ENCODE results near the gene GDE1.

GDE1 gene, protein sequence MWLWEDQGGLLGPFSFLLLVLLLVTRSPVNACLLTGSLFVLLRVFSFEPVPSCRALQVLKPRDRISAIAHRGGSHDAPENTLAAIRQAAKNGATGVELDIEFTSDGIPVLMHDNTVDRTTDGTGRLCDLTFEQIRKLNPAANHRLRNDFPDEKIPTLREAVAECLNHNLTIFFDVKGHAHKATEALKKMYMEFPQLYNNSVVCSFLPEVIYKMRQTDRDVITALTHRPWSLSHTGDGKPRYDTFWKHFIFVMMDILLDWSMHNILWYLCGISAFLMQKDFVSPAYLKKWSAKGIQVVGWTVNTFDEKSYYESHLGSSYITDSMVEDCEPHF

DNA sequence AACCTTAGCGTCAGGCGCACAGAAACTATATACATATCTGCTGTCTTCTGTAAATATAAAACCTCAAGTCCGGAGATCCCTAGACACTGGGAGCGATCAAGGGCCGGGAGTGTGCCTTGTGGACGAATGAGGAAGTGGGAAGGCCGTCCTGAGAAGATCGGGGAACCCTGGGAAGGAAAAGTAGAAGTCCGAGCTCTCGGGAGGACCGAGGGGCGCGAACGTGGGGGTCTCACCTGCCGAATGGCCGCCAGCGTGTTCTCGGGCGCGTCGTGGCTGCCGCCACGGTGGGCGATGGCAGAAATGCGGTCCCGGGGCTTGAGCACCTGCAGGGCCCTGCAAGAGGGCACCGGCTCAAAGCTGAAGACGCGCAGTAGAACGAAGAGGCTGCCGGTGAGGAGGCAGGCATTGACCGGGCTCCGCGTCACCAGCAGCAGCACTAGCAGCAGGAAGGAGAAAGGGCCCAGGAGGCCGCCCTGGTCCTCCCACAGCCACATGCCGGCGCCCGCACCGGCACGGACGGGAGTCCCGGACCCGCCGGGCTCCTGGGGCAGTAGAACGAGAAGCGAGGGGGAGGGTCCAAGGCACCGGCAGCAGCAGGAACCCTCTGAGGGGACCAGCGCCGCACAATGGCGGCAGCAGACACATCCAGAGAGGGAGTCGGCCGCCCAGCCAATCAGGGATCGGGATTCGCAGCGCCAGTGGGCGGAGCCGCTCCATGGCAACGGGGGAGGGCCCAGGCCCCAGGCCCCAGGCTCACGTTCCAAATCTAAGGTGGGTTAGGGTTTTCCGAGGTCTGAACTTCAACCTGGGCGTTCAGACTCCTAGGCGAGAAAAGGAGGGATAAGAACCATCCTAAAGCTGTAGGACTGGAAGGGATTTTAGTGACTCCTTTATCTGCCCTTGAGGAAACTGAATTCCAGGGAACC lies at the start of gene GDE1:
TSS of gene GDE1 (minus strand) at position 628 of the 926 bp plus-strand sequence. CDS start at position 494, 134 bp downstream.
- peak; percentile 97 for DNase-seq

DNA sequence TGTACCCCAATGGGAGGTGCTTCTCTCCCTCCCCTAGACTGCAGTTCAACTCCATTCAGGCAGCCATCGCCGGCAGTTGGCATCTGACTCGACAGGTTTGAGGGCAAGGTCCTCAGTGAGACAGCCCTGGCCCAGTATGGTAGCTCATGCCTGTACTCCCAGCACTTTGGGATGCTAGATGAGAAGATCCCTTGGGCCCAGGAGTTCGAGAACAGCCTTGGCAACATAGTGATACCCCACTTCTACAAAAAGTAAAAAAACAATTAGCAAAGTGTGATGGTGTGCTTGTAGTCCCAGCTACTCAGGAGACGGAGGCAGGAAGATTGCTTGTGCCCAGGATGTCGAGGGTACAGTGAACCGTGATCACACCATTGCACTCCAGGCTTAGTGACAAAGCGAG lies 45.7 kb upstream of the GDE1 start:
- no peak for DNase-seq

DNA sequence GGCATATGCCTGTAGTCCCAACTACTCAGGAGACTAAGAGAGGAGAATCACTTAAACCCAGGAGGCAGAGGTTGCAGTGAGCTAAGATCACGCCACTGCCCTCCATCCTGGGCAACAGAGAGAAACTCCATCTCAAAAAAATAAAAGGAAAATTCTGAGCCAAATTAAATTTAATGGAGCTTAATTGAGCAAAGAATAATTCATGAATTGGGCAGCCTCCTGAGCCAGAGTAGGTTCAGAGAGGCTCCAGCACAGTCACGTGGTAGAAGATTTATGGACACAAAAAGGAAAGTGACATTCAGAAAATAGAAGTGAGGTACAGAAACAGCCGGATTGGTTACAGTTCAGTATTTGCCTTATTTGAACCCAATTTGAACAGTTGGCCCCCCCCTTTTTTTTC lies 44.5 kb upstream of the GDE1 start:
- no peak for DNase-seq

DNA sequence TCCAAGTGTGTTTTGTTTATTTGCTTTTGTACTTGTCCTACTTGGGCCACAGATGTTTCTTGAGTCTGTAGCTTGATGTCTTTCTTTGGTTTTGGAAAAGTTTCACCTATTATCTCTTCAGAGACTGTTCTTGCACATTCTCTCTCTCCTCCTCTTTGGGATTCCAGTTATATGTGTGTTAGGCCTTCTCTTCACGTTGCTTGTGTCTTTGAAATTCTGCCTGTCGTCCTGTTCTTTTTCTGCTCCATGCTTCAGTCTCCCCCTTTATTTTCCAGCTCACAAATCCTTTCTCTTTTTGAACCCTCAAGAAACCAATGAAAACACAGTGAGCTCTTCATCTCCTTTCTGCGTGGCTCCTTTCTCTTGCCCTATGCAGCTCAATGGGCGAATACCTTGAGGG lies 41.5 kb upstream of the GDE1 start:
- no peak for DNase-seq

DNA sequence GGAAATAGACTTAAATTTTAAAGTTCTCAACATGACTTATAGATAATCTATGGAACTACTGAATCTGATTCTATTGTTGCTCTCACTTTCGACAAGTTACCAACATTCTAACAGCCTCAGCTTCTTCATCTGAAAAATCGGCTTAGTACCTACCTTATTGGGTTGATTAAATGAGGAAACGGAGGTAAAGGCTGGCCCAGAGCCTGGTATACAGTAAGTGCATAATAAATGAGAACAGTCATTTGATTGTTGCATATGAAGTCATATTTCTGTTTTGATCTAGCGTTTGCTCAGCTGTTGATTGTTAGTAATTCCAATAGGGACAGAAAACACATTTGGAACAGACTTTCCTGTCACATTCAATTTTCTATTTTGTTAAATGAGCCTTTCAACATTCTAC lies 38.2 kb upstream of the GDE1 start:
- no peak for DNase-seq

DNA sequence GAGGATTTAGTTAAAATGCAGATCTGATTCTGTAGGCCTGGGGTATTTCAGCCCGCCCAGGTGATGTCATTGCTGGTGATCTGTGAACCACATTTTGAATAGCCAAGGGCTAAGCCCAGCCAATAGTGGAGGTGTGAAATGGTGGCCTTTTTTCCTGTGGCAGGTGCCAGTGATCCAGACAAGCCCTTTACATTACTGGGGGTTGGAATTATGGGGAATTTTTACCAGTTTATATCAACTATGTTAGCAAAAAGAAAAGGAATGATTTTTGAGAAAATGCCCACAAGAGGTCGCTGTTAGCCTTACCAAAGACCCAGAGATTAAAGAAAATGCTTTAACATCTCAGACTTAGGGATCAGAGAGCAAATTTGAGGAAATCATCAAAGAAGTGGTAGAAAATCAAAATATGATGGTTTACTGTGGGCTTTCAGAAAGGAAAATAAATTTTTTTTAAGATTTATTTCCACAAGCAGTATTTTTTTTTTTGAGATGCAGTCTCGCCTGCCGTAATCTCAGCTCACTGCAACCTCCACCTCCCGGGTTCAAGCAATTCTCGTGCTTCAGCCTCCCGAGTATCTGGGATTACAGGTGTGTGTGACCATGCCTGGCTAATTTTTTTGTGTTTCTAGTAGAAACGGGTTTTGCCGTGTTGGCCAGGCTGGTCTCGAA lies 37.5 kb upstream of the GDE1 start:
- peak; percentile 53 for DNase-seq

DNA sequence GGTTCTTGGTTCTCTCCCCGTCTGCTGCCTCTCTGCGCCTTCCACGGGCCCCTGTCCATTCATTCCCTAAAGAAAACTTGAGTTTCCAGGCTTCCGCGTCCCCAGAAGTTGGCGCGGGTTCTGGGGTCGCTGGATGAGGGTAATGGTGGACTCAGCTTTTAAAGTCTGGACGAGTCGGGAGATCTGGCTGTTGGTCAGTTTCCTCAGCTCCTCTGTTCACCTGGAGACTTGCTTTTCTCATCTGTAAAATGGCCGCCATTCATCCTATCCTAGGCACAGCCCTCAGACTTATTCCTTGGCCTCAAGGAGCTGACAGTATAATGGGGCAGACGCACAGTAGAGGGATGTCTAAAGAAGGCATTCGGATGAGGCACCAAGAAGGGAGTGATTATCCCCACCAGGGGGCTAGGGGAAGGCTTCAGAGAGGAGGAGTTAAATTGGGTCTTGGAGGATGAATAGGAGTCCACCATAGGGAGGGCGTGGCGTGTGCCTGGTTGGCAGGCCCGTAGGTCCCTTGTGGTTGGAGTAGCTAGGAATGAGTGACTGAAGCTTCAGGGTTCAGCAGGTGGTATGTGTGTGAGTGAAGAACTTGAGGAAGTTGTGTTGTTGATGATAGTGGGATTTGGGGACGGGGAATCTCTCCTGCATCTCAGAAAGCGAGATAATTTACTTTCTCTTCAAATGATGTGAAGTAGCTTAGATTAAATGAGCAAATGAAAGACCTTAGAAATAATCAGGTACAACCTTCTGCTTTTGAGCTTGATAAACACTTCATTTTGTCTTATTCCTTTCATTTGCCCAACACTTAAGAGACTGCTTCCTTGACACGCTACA lies 34.3 kb upstream of the GDE1 start:
- peak; percentile 64 for DNase-seq

DNA sequence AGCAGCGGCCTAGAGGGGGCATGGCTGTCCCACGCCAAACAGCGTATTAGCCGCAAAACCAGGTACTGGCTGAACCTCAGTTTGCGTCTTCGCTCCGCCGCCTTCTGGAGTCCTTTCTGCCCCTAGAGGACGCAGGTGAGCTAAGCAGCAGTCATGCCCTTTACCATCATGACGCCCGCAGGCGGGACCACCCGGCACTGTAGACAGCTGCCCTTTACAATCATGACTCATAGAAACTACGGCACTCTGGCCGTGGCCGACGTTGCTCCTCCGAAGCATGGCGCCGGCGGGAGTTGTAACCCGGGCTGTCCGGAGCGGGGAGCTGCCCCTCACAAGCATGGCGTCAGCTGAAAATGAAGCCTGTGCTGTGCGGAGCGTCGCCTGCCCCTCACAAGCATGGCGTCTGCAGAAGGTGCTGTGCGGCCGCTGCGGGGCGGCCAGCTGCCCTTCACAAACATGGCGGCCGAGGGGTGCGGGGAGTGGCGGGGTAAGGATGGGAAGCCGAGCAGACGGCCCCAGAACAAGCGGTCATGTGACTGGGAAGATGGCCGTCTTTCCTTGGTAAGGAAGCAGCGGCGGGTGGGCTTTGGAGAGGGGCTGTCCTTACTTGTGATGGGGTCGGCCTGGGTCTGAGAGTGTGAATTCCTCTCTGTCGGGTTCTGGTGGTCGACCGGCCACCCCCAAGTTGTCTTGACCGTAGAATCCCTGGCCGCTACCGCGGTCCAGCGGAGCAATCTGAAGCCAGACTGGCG lies 33.5 kb upstream of the GDE1 start, which contains the start of gene VPS35L:
TSS of gene VPS35L (plus strand) at position 518 of the 752 bp plus-strand sequence. CDS start at position 545, 27 bp downstream.
- peak; percentile 97 for DNase-seq

DNA sequence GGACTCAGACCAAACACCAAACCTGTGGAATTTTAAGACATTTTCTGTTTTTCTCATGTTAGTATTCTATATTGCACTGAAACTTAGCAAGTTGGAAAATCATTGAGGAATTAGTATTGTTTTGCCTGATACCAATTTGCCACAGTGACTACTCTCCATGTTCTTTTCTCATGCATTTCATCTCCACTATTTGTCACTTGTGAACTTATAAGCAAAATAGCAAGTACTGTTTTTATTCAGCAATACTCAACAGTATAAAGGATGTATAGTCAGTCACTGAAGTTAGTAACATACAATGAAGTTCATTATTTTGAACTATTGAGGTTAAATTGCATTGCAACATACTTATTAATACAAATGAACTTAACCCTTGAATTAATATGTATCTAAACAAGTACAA lies 27.8 kb upstream of the GDE1 start:
- peak; percentile 39 for DNase-seq

- DNase-seq, result no peak
These were observed 26.2 kb upstream of the GDE1 start for GRCh38 chr16:19548144-19548543.

- peak; percentile 41 for DNase-seq
These were observed 21.5 kb upstream of the GDE1 start for GRCh38 chr16:19543278-19543996.

GRCh38 chr16:19542138-19542821 lies 20.4 kb upstream of the GDE1 start:
- DNase-seq, result no peak

DNA sequence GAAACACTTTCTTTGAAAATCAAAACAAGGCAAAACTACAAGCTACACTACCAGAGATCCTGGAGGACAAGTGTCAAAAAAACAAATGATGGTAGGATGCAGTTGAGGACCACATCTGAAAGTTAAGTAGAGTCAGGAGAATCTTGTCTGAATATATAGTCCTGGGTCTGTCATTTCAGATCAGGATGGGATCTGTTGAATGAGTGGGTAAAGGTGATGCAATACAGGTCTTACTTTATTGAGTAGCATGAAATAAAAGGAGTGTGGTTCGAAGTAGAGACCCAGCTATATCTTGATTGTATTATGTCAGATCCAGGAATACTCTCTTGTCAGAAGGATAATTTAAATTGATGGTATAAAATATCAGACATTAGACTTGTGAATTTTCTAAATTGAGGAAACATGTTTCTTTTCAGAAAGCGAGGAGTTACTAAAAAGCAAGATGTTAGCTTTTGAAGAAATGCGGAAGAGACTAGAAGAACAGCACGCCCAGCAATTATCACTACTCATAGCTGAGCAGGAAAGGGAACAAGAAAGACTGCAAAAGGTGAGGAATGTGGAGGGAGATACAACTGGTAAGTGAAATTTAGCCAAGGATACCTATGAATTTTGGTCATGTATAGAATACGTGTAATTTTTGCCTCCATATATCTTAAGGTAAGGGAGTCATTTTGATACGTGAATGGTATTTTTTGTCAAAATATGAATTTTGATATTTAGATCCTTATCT lies 18.5 kb upstream of the GDE1 start:
- DNase-seq, result no peak

DNA sequence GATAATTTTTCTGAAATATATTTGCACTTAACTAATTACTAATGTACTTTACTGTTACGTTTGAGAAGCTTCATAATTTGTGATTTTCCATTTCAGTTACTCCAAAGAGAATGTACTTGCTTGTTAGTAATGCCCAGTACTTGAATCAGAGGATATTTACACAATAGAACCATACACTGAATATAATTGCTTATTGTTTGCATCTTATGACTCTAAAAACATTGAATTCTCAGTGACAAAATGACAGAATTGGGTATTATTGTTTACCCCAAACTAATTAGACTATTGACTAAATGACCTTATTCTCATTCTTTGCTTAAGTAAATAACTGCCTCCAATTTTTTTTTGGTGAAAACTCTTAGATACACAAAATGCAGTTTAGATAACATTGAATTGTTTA lies 10.7 kb upstream of the GDE1 start:
- no peak for DNase-seq

- DNase-seq, result no peak
These were observed 6.8 kb upstream of the GDE1 start for GRCh38 chr16:19528666-19529065.

DNA sequence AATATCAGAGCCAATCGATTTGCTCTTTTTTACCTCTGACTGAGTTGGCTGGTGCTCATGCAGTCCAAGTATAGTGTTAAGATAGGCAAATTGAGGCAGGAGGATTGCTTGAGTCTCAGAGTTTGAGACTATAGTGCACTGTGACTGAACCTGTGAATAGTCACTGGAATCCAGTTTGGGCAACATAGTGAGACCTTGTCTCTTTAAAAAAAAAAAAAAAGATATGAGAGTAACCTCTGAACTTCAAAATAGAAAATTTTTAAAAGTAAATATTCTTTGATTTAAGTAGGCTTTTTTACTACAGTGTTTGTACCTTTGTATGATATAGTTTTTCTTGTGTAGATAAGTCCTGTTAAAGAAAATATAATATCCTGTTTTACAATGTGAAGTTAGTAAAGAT lies 5.3 kb upstream of the GDE1 start:
- DNase-seq, result no peak

DNA sequence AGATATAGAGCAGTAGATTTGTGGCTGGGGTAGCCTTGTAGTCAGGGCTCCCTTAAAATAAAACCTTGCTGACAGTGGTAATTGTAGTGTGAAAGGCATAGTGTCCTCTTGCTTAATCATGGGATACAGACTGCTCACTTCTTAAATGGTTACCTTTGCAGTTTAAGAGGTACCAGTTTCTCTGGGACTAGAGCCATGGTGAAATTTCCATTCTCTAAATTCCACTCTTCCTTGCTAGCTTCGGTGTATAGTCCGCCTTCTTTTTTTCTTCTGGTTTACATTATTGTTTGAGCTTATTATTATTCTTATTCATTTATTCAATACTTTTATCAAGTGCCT lies 3.5 kb upstream of the GDE1 start:
- DNase-seq, result no peak

- DNase-seq, result no peak
These were observed 2.9 kb upstream of the GDE1 start for GRCh38 chr16:19524616-19525384.

GRCh38 chr16:19524356-19524615 lies 2.4 kb upstream of the GDE1 start:
- no peak for DNase-seq

Measured in activated CD4-positive, alpha-beta T cell treated with anti-CD3 and anti-CD28 coated beads, Interleukin-2, Interleukin-6, amounts not matched to agents 100 ng/mL and 50 ng/mL, durations not matched to agents 16 hours and 8 hours (primary cell).